ENCODE measurements around the gene STMP1. TPM values are rescaled to one million over a fixed set of nuclear protein-coding genes. Genes with fewer than 3 reads are reported as not detected.

STMP1 gene
- total RNA-seq, 1 donor from 2014 or later = 46.3 TPM

GRCh38 chr7:135658564-135658963, 3.8 kb upstream of the STMP1 start:
- H3K27me3 Mint-ChIP-seq (ENCODE audit: low read depth) = no peaks in the 10 kb centered on the region
- no peak for TF ChIP-seq CTCF (IDR thresholded peaks at IDR 0.05; ENCODE audit: unreplicated experiment)
- H3K27ac Mint-ChIP-seq = no peak overlapping the region
- H3K4me3 Mint-ChIP-seq = no peak overlapping the region
- peaks cover 15% of the 10 kb centered on the region for H3K4me1 Mint-ChIP-seq
- H3K36me3 Mint-ChIP-seq = no peaks in the 10 kb centered on the region
- DNase-seq (ENCODE audit: low spot score in 2 of 2, unreplicated experiment in 2 of 2) = no peak
- H3K9me3 Mint-ChIP-seq = no peaks in the 10 kb centered on the region

- Mint-ChIP-seq H3K4me1 (peaks cover 21% of the 10 kb centered on the region), H3K9me3 (no peaks in the 10 kb centered on the region), H3K27ac (no peak overlapping the region), H3K36me3 (no peaks in the 10 kb centered on the region), H3K4me3 (no peak overlapping the region), H3K27me3 (ENCODE audit: low read depth) (no peaks in the 10 kb centered on the region)
- TF ChIP-seq CTCF (IDR thresholded peaks at IDR 0.05; ENCODE audit: unreplicated experiment) = no peak
- DNase-seq (ENCODE audit: low spot score in 2 of 2, unreplicated experiment in 2 of 2) = no peak
These were observed 3.0 kb upstream of the STMP1 start for GRCh38 chr7:135659159-135659846.

GRCh38 chr7:135661311-135662122, 797 bp upstream of the STMP1 start:
- DNase-seq (ENCODE audit: low spot score in 2 of 2, unreplicated experiment in 2 of 2) = no peak
- Mint-ChIP-seq H3K27ac (peak overlapping the region; percentile 78), H3K27me3 (ENCODE audit: low read depth) (no peaks in the 10 kb centered on the region), H3K4me1 (peaks cover 29% of the 10 kb centered on the region), H3K9me3 (no peaks in the 10 kb centered on the region), H3K4me3 (peak overlapping the region; percentile 87), H3K36me3 (peaks cover 2% of the 10 kb centered on the region)
- TF ChIP-seq CTCF (IDR thresholded peaks at IDR 0.05; ENCODE audit: unreplicated experiment) = no peak

GRCh38 chr7:135662123-135662372, 266 bp upstream of the STMP1 start:
- Mint-ChIP-seq H3K4me1 (peaks cover 29% of the 10 kb centered on the region), H3K9me3 (no peaks in the 10 kb centered on the region), H3K27ac (peak overlapping the region; percentile 78), H3K36me3 (peaks cover 2% of the 10 kb centered on the region), H3K27me3 (ENCODE audit: low read depth) (no peaks in the 10 kb centered on the region), H3K4me3 (peak overlapping the region; percentile 87)
- no peak for DNase-seq (ENCODE audit: low spot score in 2 of 2, unreplicated experiment in 2 of 2)
- no peak for TF ChIP-seq CTCF (IDR thresholded peaks at IDR 0.05; ENCODE audit: unreplicated experiment)

- Mint-ChIP-seq H3K27me3 (ENCODE audit: low read depth) (no peaks in the 10 kb centered on the region), H3K9me3 (peaks cover 4% of the 10 kb centered on the region), H3K4me1 (peaks cover 29% of the 10 kb centered on the region), H3K4me3 (peak overlapping the region; percentile 87), H3K36me3 (peaks cover 15% of the 10 kb centered on the region), H3K27ac (peak overlapping the region; percentile 73)
- DNase-seq (ENCODE audit: low spot score in 2 of 2, unreplicated experiment in 2 of 2) = no peak
- no peak for TF ChIP-seq CTCF (IDR thresholded peaks at IDR 0.05; ENCODE audit: unreplicated experiment)
These were observed 1.8 kb downstream of the STMP1 start for GRCh38 chr7:135664046-135664589.
